H1 (cell line): ENCODE results near the gene TECTB. TPM values are rescaled to one million over a fixed set of nuclear protein-coding genes. Genes with fewer than 3 reads are reported as not detected.

Experiments used
- CTCF ChIA-PET: fragments of 300-600 bp; sonication (Branson Sonifier 250); formaldehyde crosslinking; loops from one replicate; lab custom pipeline; 2021; ENCODE audit not compliant: partially characterized antibody; lab: Charles Lee
- POLR2A ChIA-PET: fragments of 300-600 bp; sonication (Branson Sonifier 250); formaldehyde crosslinking; loops from one replicate; lab custom pipeline; 2021; ENCODE audit warnings: inconsistent platforms; ENCODE audit not compliant: partially characterized antibody; lab: Charles Lee
- DNase-seq, 2 experiments: peaks; one replicate each; pipeline versions ENCODE4 v3.0.0 to v3.0.0-alpha.2; 2010 to 2022; ENCODE audit warnings: low spot score in 2 of 2, low read depth in 1 of 2, mixed read lengths in 1 of 2
- FAIRE-seq: peaks from 2 replicates; lab custom pipeline; 2011; peaks lifted over from hg19 to GRCh38; lab: Jason Lieb, UNC
- H2AFZ ChIP-seq: 2 replicates; pipeline ENCODE4 v1.8.1; 2012; ENCODE audit warnings: low read length, inconsistent platforms
- H2AK5ac ChIP-seq: 2 replicates; pipeline ENCODE4 v1.6.1; 2013; ENCODE audit warnings: low read depth, low read length
- H2BK120ac ChIP-seq: replicated peaks from 2 replicates; pipeline ENCODE3; 2013; ENCODE audit warnings: low read depth, low read length, inconsistent platforms
- H2BK12ac ChIP-seq: 2 replicates; pipeline ENCODE4 v1.6.1; 2013; ENCODE audit warnings: low read depth, low read length
- H2BK15ac ChIP-seq: 2 replicates; pipeline ENCODE4 v1.6.1; 2013; ENCODE audit warnings: low read length
- H2BK20ac ChIP-seq: 2 replicates; pipeline ENCODE4 v1.6.1; 2013; ENCODE audit warnings: low read length
- H2BK5ac ChIP-seq: 2 replicates; pipeline ENCODE4 v1.6.1; 2013; ENCODE audit warnings: low read depth, low read length
- H3K14ac ChIP-seq: 2 replicates; pipeline ENCODE4 v1.6.1; 2013; ENCODE audit warnings: inconsistent platforms; ENCODE audit not compliant: insufficient read length
- H3K18ac ChIP-seq: 2 replicates; pipeline ENCODE4 v1.6.1; 2013; ENCODE audit warnings: low read length; ENCODE audit errors: extremely low read depth
- H3K23ac ChIP-seq: 2 replicates; pipeline ENCODE4 v1.6.1; 2013; ENCODE audit warnings: inconsistent platforms; ENCODE audit not compliant: insufficient read length
- H3K23me2 ChIP-seq: 2 replicates; pipeline ENCODE4 v1.6.1; 2013; ENCODE audit warnings: low read depth, low read length
- H3K27ac ChIP-seq: 2 replicates; pipeline ENCODE4 v1.6.1; 2011; ENCODE audit warnings: low read depth, low read length, inconsistent platforms
- H3K27me3 ChIP-seq, 4 experiments: replicated peaks in 1 of 4; 1 replicate in 1 of 4; 2 replicates in 3 of 4; pipeline versions ENCODE4 v1.6.1 to v1.8.1; 2011 to 2013; ENCODE audit warnings: low read length in 3 of 4, mild to moderate bottlenecking in 3 of 4, inconsistent platforms in 2 of 4, mixed read lengths in 2 of 4, moderate library complexity in 1 of 4; ENCODE audit not compliant: control insufficient read depth in 3 of 4, insufficient read depth in 3 of 4; ENCODE audit errors: extremely low read depth in 1 of 4
- H3K36me3 ChIP-seq, 4 experiments: 2 replicates each; pipeline versions ENCODE4 v1.6.1 to v1.8.1; 2011 to 2013; ENCODE audit warnings: mild to moderate bottlenecking in 4 of 4, low read length in 3 of 4, moderate library complexity in 2 of 4, control low read depth in 1 of 4, inconsistent platforms in 1 of 4; ENCODE audit not compliant: insufficient read depth in 4 of 4, control insufficient read depth in 2 of 4
- H3K4ac ChIP-seq: replicated peaks from 2 replicates; pipeline ENCODE3; 2013; ENCODE audit warnings: low read length, low read depth, mixed read lengths, inconsistent platforms; ENCODE audit not compliant: insufficient read length
- H3K4me1 ChIP-seq, 4 experiments: replicated peaks in 1 of 4; 1 replicate in 1 of 4; 2 replicates in 3 of 4; pipeline versions ENCODE4 v1.6.1 to v1.8.1; 2011 to 2013; ENCODE audit warnings: low read length in 3 of 4, inconsistent platforms in 2 of 4, mixed read lengths in 1 of 4; ENCODE audit not compliant: insufficient read depth in 4 of 4, control insufficient read depth in 3 of 4
- H3K4me2 ChIP-seq, 2 experiments: 2 replicates each; pipeline versions ENCODE4 v1.6.1 to v1.8.1; 2011 to 2013; ENCODE audit warnings: low read depth in 2 of 2, low read length in 2 of 2, control low read depth in 1 of 2, inconsistent platforms in 1 of 2, mild to moderate bottlenecking in 1 of 2; ENCODE audit not compliant: insufficient read depth in 1 of 2
- H3K4me3 ChIP-seq, 4 experiments: fragments of 200-600, 300-600 bp in 1 of 4; sonication (generic), shearing (Covaris generic), sonication (Bioruptor Twin) in 1 of 4; 2 replicates each; pipeline versions ENCODE4 v1.5.1 to v1.8.1; 2011 to 2016; ENCODE audit warnings: low read length in 4 of 4, low read depth in 3 of 4, control low read depth in 2 of 4, inconsistent platforms in 2 of 4, mild to moderate bottlenecking in 2 of 4, mixed read lengths in 1 of 4, moderate library complexity in 1 of 4; ENCODE audit not compliant: insufficient read depth in 2 of 4; ENCODE audit errors: extremely low read depth in 1 of 4
- H3K56ac ChIP-seq: replicated peaks from 2 replicates; pipeline ENCODE3; 2013; ENCODE audit warnings: low read depth, mild to moderate bottlenecking, mixed read lengths, low read length, inconsistent platforms; ENCODE audit not compliant: insufficient read length
- H3K79me1 ChIP-seq: 2 replicates; pipeline ENCODE4 v1.6.1; 2013; ENCODE audit warnings: low read depth, low read length, control low read depth
- H3K79me2 ChIP-seq, 2 experiments: 2 replicates each; pipeline versions ENCODE4 v1.6.1 to v1.8.1; 2012 to 2013; ENCODE audit warnings: low read length in 2 of 2, mild to moderate bottlenecking in 2 of 2, inconsistent platforms in 1 of 2; ENCODE audit not compliant: insufficient read depth in 2 of 2, control insufficient read depth in 1 of 2
- H3K9ac ChIP-seq, 4 experiments: replicated peaks in 1 of 4; 1 replicate in 1 of 4; 2 replicates in 3 of 4; pipeline versions ENCODE4 v1.6.1 to v1.8.1; 2011 to 2013; ENCODE audit warnings: low read depth in 3 of 4, low read length in 3 of 4, control low read depth in 2 of 4, mild to moderate bottlenecking in 2 of 4, moderate library complexity in 2 of 4, inconsistent platforms in 1 of 4; ENCODE audit errors: extremely low read depth in 1 of 4
- H3K9me3 ChIP-seq, 2 experiments: 2 replicates each; pipeline versions ENCODE4 v1.6.1 to v1.8.1; 2012 to 2013; ENCODE audit warnings: mild to moderate bottlenecking in 2 of 2, moderate library complexity in 2 of 2, control low read depth in 1 of 2, inconsistent platforms in 1 of 2, low read depth in 1 of 2, low read length in 1 of 2, mixed read lengths in 1 of 2; ENCODE audit not compliant: insufficient read depth in 2 of 2
- H4K20me1 ChIP-seq, 2 experiments: replicated peaks in 1 of 2; 2 replicates each; pipeline versions ENCODE3 to v1.8.1; 2011 to 2013; ENCODE audit warnings: inconsistent platforms in 2 of 2, low read length in 2 of 2, mild to moderate bottlenecking in 1 of 2; ENCODE audit not compliant: insufficient read depth in 2 of 2, control insufficient read depth in 1 of 2
- H4K5ac ChIP-seq: 2 replicates; pipeline ENCODE4 v1.6.1; 2013; ENCODE audit warnings: low read length, low read depth, mixed read lengths, inconsistent platforms; ENCODE audit not compliant: insufficient read length
- H4K8ac ChIP-seq: 2 replicates; pipeline ENCODE4 v1.8.0; 2013; ENCODE audit warnings: mild to moderate bottlenecking, moderate library complexity, low read length, inconsistent platforms; ENCODE audit not compliant: insufficient read depth; ENCODE audit errors: extremely low read depth
- H4K91ac ChIP-seq: replicated peaks from 2 replicates; pipeline ENCODE3; 2013; ENCODE audit warnings: low read length, mixed read lengths, inconsistent platforms; ENCODE audit not compliant: insufficient read length
- ATF2 ChIP-seq: IDR thresholded peaks from 2 replicates; pipeline ENCODE4 v1.6.1; 2012; ENCODE audit warnings: low read length, inconsistent platforms
- CEBPB ChIP-seq: IDR thresholded peaks from 2 replicates; pipeline ENCODE4 v1.6.1; 2012; ENCODE audit warnings: low read depth, low read length
- RFX5 ChIP-seq: IDR thresholded peaks from 2 replicates; pipeline ENCODE4 v1.6.1; 2011; ENCODE audit warnings: low read depth, low read length, improper control_type of control experiment, borderline replicate concordance
- SP1 ChIP-seq: IDR thresholded peaks from 2 replicates; pipeline ENCODE4 v1.6.1; 2011; ENCODE audit warnings: low read depth, low read length
- SUZ12 ChIP-seq: fragments of 200-600 bp; sonication (generic); IDR thresholded peaks from 2 replicates; pipeline ENCODE4 v1.6.1; 2012; ENCODE audit warnings: mild to moderate bottlenecking, inconsistent platforms, low read length, moderate library complexity, mixed read lengths
- WGBS, 2 experiments: shearing (Covaris generic) in 1 of 2; methylation state at CpG; one replicate each; pipeline versions ENCODE4 v1.1.6 to v1.1.7; 2013 to 2015; ENCODE audit warnings: low lambda C conversion rate in 2 of 2, mixed read lengths in 2 of 2, inconsistent platforms in 1 of 2, low coverage in 1 of 2, missing lambda C conversion rate in 1 of 2; ENCODE audit not compliant: insufficient replicate concordance in 2 of 2, insufficient coverage in 1 of 2, insufficient read length in 1 of 2; ENCODE audit errors: extremely low coverage in 1 of 2, missing lambda C conversion rate in 1 of 2; 5-methylcytosine and 5-hydroxymethylcytosine counted together
- polyA plus RNA-seq, 7 experiments: library from polyadenylated mRNA; depleted of rRNA in 3 of 7; stranded (reverse) in 5 of 7; unstranded in 2 of 7; fragments of >200 nt in 5 of 7; fragments of 200-250 nt in 2 of 7; gene quantifications; 1 replicate in 5 of 7; 2 replicates in 1 of 7; 4 replicates in 1 of 7; pipeline versions ENCODE4 v1.2.1 to v1.2.3, GENCODE V29; 2011 to 2013; ENCODE audit warnings: missing spikeins in 2 of 7, mixed read lengths in 2 of 7
- total RNA-seq: library from RNA; stranded (reverse); fragmentation: NEBNext Ultra II Directional; extraction: Animal tissue kit (Norgen Biotek cat#: 25700); gene quantifications from 2 replicates; pipeline ENCODE4 v1.2.1, GENCODE V29; 2021

TECTB gene
- total and polyA plus RNA-seq, 2 of the 8 experiments (the other 6 are each of a cell fraction or from before 2014, with no cell fraction given): not detected

GRCh38 chr10:112332509-112333228 lies 49.5 kb downstream of the TECTB start:
- no peak for FAIRE-seq
- H3K4me3 ChIP-seq: no peak overlapping the region
- no peak overlapping the region for H3K4ac ChIP-seq
- no peak overlapping the region for H3K56ac ChIP-seq
- H3K79me1 ChIP-seq: no peaks in the 10 kb centered on the region
- CTCF ChIA-PET: interaction anchor here (0.8 to 1.6 kb wide), 4 partner anchors 24 to 195 kb away, joined by 3 to 7 read pairs (median 4); no protein-coding TSS in a partner anchor
- no peaks in the 10 kb centered on the region for H3K27me3 ChIP-seq
- H3K23ac ChIP-seq: no peak overlapping the region
- POLR2A ChIA-PET: no interaction called here
- no peak overlapping the region for H2BK20ac ChIP-seq
- no peak overlapping the region for H4K91ac ChIP-seq
- H3K9ac ChIP-seq: no peak overlapping the region
- no peak overlapping the region for H3K18ac ChIP-seq
- H4K20me1 ChIP-seq: no peaks in the 10 kb centered on the region
- no peaks in the 10 kb centered on the region for H3K79me2 ChIP-seq
- no peaks in the 10 kb centered on the region for H3K36me3 ChIP-seq
- H2BK120ac ChIP-seq: no peak overlapping the region
- no peak overlapping the region for H3K27ac ChIP-seq
- no peak overlapping the region for H2AFZ ChIP-seq
- no peak overlapping the region for H2AK5ac ChIP-seq
- 83% methylated on average over 5 of the region's 5 CpGs; no CpG with 5 or more reads in 1 of the 2 experiments for WGBS, 2 experiments
- H3K9me3 ChIP-seq: no peaks in the 10 kb centered on the region
- H2BK5ac ChIP-seq: no peak overlapping the region
- no peak overlapping the region for H3K14ac ChIP-seq
- no peaks in the 10 kb centered on the region for H3K4me1 ChIP-seq
- H4K8ac ChIP-seq: no peak overlapping the region
- no peak overlapping the region for H2BK15ac ChIP-seq
- no peak overlapping the region for H2BK12ac ChIP-seq
- no peak for DNase-seq
- no peak overlapping the region for H4K5ac ChIP-seq
- no peak overlapping the region for H3K4me2 ChIP-seq
- no peaks in the 10 kb centered on the region for H3K23me2 ChIP-seq
- TF ChIP-seq SUZ12 (no peak), CEBPB (no peak), SP1 (no peak), RFX5 (no peak), ATF2 (no peak)
